Left colon (tissue), 2 donors: Measurements from ENCODE around the gene PRPSAP2. TPM values are rescaled to one million over a fixed set of nuclear protein-coding genes. Genes with fewer than 3 reads are reported as not detected.
A peak's percentile ranks its signal among the peaks of the same experiment; 100 is the strongest.

Experiments used
- ATAC-seq: fragments of 200-7000 bp; cut with Tn5 transposase; one replicate; pipeline ENCODE4 v1.9.1; 2020; ENCODE audit warnings: mild to moderate bottlenecking, moderate library complexity
- DNase-seq, 2 donors: peaks; one replicate each; pipeline ENCODE4 v3.0.0-alpha.2; 2020
- intact Hi-C, 2 donors: fragments of 100-400 bp; cut with DNase I in 1 of 2; cut with micrococcal nuclease in 1 of 2; formaldehyde crosslinking; loops; one replicate each; pipeline versions ENCODE4 v1.11.2 to v1.14.0; 2022; cut with DNase I, micrococcal nuclease
- total RNA-seq, 2 donors: library from RNA; stranded (reverse); fragmentation: NEBNext Ultra II Directional; extraction: Animal tissue kit (Norgen Biotek cat#: 25700); gene quantifications; one replicate each; pipeline ENCODE4 v1.2.1, GENCODE V29; 2021
- donor health status: DM: no; HTN: no; CAD: no.
- donor health status: DM: yes; HTN: yes; CAD: no.

The PRPSAP2 gene
- total RNA-seq, 2 donors from 2014 or later: 27.1 to 31.5 TPM

DNA sequence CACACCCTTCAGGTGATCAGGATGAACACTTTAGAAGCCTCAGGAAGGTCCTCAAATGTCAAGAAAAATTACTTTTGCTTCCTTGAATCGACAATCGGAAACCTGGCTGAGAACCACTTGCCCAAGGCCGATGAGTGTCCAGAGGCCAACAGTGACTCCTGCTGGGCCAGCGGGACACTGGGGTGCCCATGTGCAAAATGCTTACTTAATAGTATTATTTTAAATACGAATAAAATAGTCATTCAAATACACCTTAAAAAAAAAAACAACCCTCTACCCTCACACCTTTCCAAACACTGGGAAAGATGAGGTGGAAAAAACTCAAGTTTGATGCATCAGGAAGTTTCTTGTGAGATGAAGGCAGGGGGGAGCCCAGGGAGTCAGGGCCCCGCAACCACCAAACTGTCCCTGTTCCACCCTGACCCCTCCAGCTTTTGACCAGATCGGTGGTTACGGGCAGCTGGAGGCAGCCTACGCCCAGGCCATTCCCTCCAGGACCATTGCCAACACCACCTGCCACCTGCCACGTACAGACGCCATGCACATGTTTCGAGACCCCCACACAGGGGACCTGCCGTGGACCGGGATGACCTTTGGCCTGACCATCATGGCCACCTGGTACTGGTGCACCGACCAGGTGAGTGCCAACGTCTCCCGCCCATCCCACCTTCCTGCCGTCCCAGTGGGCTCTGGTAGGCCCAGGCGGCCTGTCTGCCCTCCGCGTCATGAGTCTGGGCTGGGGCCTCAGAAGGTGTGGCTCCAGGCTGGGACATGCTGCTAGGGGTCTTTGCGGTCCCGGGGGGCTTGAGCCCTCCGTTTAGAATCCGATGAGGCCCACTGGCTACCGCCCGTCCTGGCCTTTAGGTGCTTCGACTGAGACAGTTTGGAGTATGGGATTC lies 112.9 kb downstream of the PRPSAP2 start:
- no peak for ATAC-seq
- DNase-seq: no peak
- intact Hi-C loops: no loop called here

DNA sequence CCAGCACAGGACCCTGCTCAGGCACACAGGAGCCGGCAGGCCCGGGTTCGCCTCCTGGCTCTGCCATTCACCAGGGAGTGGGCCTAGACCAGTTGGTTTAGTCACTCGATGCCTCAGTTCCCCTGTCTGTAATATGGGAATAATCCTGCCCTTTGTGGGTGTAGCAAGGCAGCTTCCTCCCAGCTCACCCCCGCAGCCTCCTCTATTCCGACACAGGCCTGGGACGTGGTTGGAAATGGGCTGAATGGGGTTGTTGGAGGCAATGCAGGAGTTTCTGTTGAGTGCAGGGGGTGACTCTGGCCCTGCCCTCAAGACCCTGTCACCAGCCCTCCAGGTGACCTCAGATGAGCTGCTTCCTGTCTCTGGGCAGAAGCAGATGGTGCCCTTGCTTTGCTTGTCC lies 113.9 kb downstream of the PRPSAP2 start:
- ATAC-seq (no peak), DNase-seq (no peak)
- intact Hi-C loops: no loop called here

DNA sequence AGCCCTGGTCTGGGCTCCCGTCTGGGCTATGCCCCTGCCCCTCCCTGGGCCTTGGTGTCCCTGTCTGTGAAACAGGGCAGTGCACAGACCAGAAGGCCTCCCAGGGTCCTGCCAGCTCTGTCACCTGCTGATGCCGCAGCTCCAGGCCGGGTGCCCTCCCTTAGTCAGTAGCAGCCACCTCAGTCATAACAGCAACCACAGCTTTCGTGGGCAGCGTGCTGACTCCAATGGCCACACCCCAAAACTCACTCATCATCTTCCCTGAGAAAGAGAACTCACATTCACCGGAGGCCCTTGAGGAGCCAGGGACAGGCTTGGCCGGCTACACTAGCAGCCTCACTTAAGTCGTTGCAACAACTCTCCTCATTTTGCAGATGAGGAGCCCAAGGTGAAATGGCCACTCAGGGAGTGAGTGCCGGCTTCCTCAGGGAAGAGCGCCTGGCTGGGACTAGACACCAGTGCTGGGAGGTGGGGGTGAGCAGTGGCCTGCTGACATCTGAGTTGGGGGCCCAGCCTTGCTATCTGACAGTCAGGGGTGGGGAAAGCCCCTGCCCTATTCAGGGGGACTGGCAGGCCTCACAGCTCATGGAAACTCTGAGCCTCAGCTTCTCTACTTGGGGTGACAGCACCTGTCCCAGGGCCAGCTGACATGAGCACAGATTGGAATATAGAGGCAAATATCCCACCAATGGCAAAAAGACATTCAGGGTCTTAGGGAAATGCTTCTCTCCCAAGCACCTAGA lies 116.6 kb downstream of the PRPSAP2 start:
- intact Hi-C loops: no loop called here
- DNase-seq (peak in 1 of 2 donors; percentile 11), ATAC-seq (no peak)

GRCh38 chr17:18975597-18975996 lies 117.7 kb downstream of the PRPSAP2 start:
- peak; percentile 77 for ATAC-seq
- DNase-seq: no peak
- intact Hi-C loops: no loop called here

DNA sequence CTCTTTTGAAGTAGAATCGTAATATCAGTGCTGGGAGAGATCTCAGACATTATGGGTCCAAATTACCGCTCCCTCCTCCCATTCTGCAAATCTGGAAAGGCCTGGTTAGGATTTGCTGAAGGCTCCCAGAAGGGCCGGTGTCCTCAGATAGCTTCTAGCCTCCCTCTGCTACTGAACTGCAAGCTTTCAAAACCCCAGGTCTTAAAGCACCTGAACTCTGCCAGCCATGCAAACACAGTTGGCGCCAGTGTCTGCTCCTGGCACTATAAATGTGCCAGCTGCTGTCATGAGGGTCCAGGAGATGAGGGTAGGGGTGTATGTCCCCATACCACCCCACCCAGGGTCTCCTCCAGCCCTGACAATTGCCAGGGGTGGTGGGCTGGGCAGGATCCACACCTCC lies 118.3 kb downstream of the PRPSAP2 start:
- DNase-seq: no peak
- intact Hi-C loops: no loop called here
- peak; percentile 22 for ATAC-seq

- intact Hi-C loops: no loop called here
- no peak for ATAC-seq
- DNase-seq: no peak
Measured at GRCh38 chr17:18977021-18977420, 119.1 kb downstream of the PRPSAP2 start.

DNA sequence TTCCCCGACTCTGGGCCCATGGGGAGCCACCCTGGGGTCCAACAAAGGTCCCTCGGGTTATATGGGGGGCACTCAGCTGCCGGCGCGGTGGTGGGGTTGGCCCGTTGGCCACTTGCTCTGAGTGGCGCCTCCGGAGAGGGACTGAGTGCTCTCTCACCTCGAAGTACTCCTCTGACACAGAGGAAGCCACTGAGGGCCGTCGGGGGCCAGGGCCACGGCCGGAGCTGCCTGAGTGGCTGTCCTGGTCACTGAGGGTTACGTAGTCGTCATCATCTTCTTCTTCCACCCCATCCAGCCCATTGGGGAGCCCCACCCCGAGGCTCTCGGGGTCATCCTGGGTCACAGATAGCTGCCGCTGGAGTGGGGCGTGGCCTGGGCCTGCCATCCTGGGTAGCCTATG lies 119.7 kb downstream of the PRPSAP2 start:
- no peak for ATAC-seq
- intact Hi-C loops: no loop called here
- DNase-seq: no peak

DNA sequence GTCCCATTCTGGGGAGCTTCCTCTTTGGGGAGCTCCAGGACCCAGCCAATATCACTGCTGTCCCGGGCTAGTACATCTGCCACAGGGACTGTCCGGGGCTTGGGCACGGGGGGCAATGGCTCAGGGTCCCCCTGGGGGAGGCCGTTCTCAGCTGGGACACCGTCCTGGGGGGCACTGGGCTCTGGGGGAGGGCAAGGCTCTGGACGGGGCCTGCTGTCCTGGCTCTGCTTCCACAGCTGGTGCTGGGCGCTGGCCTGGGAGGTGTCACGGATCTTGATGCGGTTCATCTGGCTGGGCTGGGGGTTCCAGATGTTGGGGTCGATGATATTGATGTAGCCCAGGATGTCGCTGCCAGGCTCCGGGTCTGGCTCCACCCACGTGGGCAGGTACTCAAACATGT lies 120.1 kb downstream of the PRPSAP2 start:
- DNase-seq: no peak
- ATAC-seq: no peak
- intact Hi-C loops: no loop called here

GRCh38 chr17:18978655-18979054 lies 120.7 kb downstream of the PRPSAP2 start:
- ATAC-seq: no peak
- intact Hi-C loops: no loop called here
- no peak for DNase-seq

Other genes starting within 250 kb of the PRPSAP2 start
- gene TBC1D28, start 213.7 kb upstream of the PRPSAP2 start, total RNA-seq: not detected
- 1 to 10 TPM; 1.5 TPM for gene FOXO3B, start 175.8 kb upstream of the PRPSAP2 start, total RNA-seq
- gene FBXW10, start 114.1 kb upstream of the PRPSAP2 start, total RNA-seq: under 1 TPM in 1 of 2 donors, not detected in 1; 0.09 TPM
- 10 to 100 TPM; 40.7 to 41.8 TPM for gene TVP23B, start 76.9 kb upstream of the PRPSAP2 start, total RNA-seq
- under 1 TPM in 1 of 2 donors, not detected in 1; 0.31 TPM for gene SLC5A10, start 94.0 kb downstream of the PRPSAP2 start, total RNA-seq
- 10 to 100 TPM; 29.7 to 34.7 TPM for gene FAM83G, start 146.6 kb downstream of the PRPSAP2 start, total RNA-seq
- gene GRAP, start 188.8 kb downstream of the PRPSAP2 start, total RNA-seq: 1 to 10 TPM in 1 of 2 donors, under 1 TPM in 1; 0.79 to 1.5 TPM